ENCODE data around the gene ADIG. TPM values are rescaled to one million over a fixed set of nuclear protein-coding genes. Genes with fewer than 3 reads are reported as not detected.
"Not testable (repeated sequence)": the region's sequence is repeated elsewhere in the genome, so short reads cannot be mapped to it uniquely, and the experiment has no call there.

ADIG gene
- total RNA-seq, 1 donor from 2014 or later: 0.43 TPM

DNA sequence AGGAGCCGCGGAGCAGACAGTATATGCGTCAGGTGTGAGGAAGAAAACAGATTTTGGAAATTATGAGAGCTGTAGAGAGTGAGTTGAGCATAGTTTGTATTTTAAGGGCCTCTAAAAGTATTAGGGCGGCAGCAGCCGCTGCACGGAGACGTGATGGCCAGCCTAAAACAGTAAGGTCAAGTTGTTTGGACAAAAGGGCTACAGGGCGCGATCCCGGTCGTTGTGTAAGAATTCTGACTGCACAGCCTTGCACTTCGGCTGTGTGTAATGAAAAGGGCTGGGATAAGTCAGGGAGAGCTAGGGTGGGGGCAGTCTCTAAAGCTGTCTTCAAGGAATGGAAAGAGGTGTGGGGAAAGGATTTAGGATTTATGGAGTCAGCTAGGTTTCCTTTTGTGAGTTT, 13.3 kb downstream of the ADIG start:
- DNase-seq (ENCODE audit: missing footprints); ATAC-seq; intact Hi-C loops (cut with DNase I): not testable (repeated sequence)

- DNase-seq (ENCODE audit: missing footprints); intact Hi-C loops (cut with DNase I); ATAC-seq: not testable (repeated sequence)
Measured at GRCh38 chr20:38595886-38596285, 14.9 kb downstream of the ADIG start.

DNA sequence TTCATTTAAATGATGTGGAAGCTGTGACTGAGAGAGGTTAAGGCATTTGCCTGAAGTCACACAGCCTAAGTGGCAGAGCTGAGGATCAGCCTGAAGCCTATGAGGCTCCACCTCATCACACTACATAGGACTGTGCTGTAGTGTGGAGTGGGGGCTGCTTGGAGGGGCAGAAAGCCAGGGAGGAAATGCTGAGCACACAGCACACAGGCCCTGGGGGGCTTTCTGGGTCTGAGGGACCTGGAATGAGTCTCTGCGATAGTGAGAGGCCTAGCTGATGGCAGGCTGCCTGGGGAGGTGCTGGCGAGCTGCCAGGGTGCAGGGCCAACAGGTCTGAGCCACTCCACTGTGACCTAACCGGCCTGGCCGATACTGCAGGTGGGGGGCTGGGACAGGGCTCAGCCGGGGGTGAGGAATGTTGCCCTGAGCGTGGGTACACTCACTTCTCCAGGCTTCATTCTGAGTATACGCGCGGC, 18.4 kb downstream of the ADIG start:
- intact Hi-C loops (cut with DNase I): no loop called here
- ATAC-seq (peak; percentile 94), DNase-seq (ENCODE audit: missing footprints) (peak; percentile 74)

DNA sequence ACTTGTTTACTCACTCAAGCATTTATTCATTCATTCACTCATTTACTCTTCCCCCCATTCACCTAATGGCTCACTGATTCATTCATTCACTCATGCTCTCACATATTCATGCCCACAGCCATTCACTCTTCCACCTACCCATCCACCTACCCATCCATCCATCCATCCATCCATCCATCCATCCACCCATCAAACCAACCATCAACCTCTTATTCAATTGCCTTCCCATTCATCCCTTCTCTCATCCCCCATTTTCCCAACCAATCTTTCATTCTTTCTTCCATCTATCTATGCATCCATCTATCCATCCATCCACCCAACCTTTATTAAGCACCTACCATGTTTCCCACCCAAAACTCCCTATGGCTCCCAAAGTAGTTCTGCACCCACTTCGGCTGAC, 19.1 kb downstream of the ADIG start:
- no peak for DNase-seq (ENCODE audit: missing footprints)
- no peak for ATAC-seq
- intact Hi-C loops (cut with DNase I): no loop called here

GRCh38 chr20:38601216-38602184, 20.5 kb downstream of the ADIG start, which contains the start of gene ARHGAP40:
ARHGAP40 (plus strand) TSS chr20:38601809.
- DNase-seq (ENCODE audit: missing footprints): no peak
- no peak for ATAC-seq
- intact Hi-C loops (cut with DNase I): no loop called here

DNA sequence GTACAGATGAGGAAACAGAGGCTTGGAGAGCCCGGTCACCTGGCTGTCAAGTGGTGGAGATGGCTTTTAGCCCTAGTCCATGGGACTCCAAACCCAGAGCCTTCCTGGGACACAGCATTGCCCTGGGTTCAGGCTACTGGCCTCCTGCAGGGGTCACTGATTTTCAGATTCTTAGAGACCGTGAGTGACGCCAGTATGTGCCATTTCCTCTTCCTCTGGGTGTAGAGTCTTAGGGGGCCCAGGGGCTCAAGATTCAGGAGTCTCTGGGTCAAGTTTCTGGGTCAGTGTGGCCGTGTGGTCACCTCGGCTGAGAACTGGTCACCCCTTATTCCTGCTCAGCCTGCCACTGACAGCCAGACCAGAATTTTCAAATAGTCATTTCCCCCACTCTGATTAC, 21.2 kb downstream of the ADIG start:
- intact Hi-C loops (cut with DNase I): no loop called here
- no peak for DNase-seq (ENCODE audit: missing footprints)
- no peak for ATAC-seq

DNA sequence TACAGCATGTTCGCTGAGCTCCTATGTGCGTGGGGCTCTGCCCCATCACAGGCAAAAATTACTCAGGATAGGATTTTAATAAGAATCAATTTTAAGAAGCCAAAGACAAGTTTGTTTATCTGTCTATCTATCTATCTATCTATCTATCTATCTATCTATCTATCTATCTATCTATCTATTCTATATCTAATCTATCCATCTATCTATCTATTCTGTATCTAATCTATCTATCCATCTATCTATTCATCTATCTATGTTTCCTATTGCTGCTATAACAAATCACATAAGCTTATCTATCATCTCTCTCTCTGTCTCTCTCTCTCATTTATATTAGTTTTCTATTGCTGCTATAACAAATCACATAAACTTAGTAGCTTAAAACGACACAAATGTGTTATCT, 22.3 kb downstream of the ADIG start:
- DNase-seq (ENCODE audit: missing footprints) (no peak), ATAC-seq (no peak)
- intact Hi-C loops (cut with DNase I): no loop called here

DNA sequence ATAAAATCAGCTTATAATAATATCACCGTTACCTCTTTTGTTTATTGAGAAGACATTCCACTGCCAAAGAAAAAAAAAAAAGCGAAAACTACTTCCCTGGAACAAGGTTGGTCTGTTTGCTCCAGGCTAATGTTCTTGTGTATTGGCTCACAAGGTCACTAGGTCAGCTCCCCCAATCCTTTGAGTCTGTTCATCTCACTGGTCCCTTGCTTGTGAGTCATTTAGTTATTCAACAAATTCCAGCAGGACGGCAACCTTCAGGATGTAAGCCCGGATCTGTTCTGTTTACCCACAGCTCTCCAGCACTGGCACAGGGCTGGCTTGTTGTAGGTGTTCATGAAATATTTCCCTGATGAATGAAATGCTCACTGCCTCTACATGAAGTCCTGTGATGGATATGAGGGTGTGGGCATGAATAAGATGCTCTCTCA, 23.9 kb downstream of the ADIG start:
- ATAC-seq (no peak), DNase-seq (ENCODE audit: missing footprints) (no peak)
- intact Hi-C loops (cut with DNase I): no loop called here

- DNase-seq (ENCODE audit: missing footprints) (no peak), ATAC-seq (no peak)
- intact Hi-C loops (cut with DNase I): no loop called here
Measured at GRCh38 chr20:38607351-38607750, 26.4 kb downstream of the ADIG start.

GRCh38 chr20:38608188-38608587, 27.2 kb downstream of the ADIG start:
- DNase-seq (ENCODE audit: missing footprints): no peak
- no peak for ATAC-seq
- intact Hi-C loops (cut with DNase I): no loop called here

GRCh38 chr20:38609815-38610214, 28.8 kb downstream of the ADIG start:
- intact Hi-C loops (cut with DNase I): no loop called here
- no peak for ATAC-seq
- DNase-seq (ENCODE audit: missing footprints): no peak

- no peak for ATAC-seq
- intact Hi-C loops (cut with DNase I): no loop called here
- no peak for DNase-seq (ENCODE audit: missing footprints)
Measured at GRCh38 chr20:38610521-38610920, 29.5 kb downstream of the ADIG start.

DNA sequence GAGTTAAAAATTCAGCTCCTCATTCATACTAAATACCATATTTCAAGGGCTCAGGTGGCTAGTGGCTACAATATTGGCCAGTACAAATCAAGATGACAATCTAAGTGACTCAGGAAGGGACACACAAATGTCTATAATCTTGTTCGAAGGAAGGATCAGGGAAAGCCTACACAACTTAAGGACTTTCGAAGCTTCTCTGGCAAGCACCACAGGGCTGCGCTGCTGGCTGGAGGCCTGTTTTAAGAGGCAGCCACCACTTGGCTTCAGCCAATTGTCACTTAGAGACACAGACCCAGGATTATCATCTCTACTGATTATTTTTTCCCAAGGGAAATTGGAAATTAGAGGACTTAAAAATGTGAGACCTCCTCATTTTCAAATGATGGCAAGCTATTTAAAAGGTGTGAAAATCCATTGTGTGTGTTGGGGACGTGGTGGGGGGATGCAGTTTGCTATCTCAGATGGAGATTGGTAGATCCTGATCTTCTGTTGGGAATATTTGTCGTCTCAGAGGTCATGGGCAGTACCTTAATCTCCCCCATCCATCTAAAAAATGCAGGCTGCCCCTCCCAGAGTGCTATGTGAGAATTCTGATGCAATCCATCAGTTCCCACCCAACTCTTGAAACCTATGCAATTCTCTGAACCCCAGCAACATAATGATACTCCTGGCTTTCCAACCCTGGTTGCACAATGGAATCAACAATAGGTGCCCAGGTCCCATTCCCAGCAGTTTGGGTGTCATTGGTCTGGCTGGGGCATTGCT, 31.9 kb downstream of the ADIG start:
- no peak for ATAC-seq
- DNase-seq (ENCODE audit: missing footprints): no peak
- intact Hi-C loops (cut with DNase I): no loop called here

DNA sequence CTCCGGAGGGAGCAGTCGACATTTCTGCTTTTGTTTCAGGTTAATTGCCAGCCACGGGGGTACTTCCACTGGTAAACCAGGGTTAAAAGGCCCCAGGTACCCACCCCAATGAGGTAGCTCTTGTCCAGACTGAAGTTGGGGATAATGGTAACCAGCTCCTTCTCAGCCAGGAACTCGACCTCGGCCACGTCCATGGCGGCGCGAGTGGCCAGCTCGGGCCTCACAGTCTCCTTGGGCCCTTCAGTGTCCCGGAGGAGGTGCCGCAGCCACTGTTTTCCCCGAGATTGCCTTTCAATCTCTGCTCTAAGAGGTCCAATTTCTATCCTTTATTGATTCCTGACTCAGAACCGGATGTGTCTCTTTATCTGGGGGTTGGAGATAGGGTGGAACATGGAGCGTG, 34.3 kb downstream of the ADIG start:
- no peak for ATAC-seq
- intact Hi-C loops (cut with DNase I): no loop called here
- DNase-seq (ENCODE audit: missing footprints): no peak

- ATAC-seq (no peak), DNase-seq (ENCODE audit: missing footprints) (no peak)
- intact Hi-C loops (cut with DNase I): no loop called here
Measured at GRCh38 chr20:38616457-38616856, 35.5 kb downstream of the ADIG start.

- intact Hi-C loops (cut with DNase I): no loop called here
- no peak for DNase-seq (ENCODE audit: missing footprints)
- ATAC-seq: no peak
Measured at GRCh38 chr20:38617011-38617829, 36.2 kb downstream of the ADIG start.

GRCh38 chr20:38617830-38618196, 36.8 kb downstream of the ADIG start:
- ATAC-seq (no peak), DNase-seq (ENCODE audit: missing footprints) (no peak)
- intact Hi-C loops (cut with DNase I): no loop called here

DNA sequence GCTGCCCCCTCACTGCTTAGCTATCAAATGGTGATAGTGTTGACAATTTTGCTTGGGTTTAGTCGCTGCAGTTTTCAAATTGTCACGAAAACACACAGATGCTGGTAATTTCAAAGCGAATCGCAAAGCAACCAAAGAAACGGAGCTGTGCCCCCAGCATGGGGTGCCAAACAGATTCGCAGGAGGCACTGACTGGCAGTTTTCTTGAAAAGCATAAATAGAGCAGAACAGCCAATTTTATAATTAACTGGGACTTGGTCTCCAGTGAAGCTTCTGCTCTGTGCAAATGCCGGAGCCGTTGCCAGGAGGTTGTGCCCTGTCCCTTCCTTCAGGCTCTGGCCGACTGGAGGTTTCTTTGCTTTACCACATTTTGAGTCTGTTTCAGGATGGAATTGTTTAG, 39.4 kb downstream of the ADIG start:
- ATAC-seq (no peak), DNase-seq (ENCODE audit: missing footprints) (no peak)
- intact Hi-C loops (cut with DNase I): no loop called here

DNA sequence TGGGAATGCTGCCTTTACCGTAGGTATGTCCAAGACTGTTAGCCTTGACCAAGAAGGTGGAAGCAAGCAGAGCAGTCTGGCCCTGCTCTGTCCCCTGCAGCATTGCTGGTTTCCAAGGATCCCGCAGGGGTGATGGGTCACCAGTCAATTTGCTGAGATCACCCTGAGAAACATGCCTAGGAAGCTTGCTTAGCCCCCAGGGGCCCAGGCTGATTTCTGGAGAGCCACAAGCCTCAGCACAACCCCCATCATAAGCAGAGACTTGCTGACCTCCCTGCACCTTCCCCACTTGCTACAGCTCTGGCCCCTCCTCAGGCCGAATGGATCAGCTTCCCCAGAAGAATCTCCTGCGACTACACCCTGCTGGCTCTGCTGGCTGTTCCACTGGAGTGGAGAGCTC, 42.1 kb downstream of the ADIG start:
- ATAC-seq (no peak), DNase-seq (ENCODE audit: missing footprints) (no peak)
- intact Hi-C loops (cut with DNase I): no loop called here
